ENCODE results near the gene NAA10.
A peak's percentile ranks its signal among the peaks of the same experiment; 100 is the strongest.

Gene NAA10

DNA sequence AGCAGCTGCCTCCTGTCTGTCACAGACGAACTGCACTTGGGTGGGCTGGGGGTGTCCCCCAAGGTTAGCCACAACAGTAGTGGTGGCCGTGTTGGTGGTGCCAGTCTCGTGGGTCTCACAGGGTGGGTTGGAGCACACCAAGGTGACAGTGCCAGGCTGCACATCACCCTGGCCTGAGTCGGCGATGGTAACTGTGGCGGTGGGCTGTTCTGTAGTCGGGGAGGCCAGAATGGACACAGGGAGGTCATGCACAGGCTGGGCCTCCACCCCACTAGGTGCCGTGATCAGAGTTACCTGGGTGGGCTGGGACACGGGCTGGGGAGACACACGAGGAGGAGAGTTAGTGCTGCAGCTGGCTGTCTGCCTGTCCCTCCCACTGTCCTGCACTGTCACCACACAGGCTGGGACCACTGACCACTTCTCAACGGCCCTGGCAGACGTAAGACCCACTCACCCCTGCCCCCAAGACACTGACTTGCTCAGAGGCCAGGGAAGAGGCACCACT lies 20.4 kb upstream of the NAA10 start:
- TF ChIP-seq, protein P1, sequence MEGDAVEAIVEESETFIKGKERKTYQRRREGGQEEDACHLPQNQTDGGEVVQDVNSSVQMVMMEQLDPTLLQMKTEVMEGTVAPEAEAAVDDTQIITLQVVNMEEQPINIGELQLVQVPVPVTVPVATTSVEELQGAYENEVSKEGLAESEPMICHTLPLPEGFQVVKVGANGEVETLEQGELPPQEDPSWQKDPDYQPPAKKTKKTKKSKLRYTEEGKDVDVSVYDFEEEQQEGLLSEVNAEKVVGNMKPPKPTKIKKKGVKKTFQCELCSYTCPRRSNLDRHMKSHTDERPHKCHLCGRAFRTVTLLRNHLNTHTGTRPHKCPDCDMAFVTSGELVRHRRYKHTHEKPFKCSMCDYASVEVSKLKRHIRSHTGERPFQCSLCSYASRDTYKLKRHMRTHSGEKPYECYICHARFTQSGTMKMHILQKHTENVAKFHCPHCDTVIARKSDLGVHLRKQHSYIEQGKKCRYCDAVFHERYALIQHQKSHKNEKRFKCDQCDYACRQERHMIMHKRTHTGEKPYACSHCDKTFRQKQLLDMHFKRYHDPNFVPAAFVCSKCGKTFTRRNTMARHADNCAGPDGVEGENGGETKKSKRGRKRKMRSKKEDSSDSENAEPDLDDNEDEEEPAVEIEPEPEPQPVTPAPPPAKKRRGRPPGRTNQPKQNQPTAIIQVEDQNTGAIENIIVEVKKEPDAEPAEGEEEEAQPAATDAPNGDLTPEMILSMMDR (IDR thresholded peaks at IDR 0.05; ENCODE audit: extremely low read depth, insufficient read depth, missing control alignments) = no peak
- no peak for DNase-seq (ENCODE audit: low spot score)
- in situ Hi-C loops (cut with MboI; ENCODE audit: low pct_unique_long_range_greater_than_20kb, low sequenced_read_pairs, unreplicated experiment) = no loop called here

DNA sequence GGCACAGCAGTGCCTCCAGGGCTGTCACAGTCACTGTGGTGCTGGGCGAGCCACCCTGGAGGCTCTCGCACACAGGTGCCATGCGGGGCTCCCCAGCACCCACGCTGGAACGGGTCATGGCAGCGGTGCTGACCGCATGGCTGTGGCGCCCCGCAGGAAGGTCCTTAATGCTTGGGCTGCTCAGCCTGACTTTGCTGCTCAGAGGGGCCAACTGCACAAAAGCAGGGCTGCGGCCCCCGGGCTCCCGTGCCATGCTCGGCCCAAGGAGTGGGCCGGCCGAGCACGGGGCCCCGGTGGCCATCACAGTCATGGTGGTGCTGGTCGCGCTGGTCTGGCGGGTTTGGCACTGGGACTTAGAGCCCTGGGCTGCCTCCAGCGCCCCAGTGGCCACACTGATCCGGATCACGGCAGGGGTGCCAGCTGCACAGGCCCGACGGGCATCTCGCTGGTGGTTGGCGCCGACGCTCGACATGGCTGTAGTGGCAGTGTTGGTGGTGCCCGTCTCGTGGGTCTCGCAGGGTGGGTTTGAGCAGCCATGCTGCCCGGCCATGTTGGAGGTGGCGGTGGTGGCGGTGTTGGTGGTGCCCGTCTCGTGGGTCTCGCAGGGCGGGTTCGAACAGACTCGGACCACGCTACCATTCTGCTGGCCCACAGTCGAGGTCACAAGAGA lies 19.9 kb upstream of the NAA10 start:
- in situ Hi-C loops (cut with MboI; ENCODE audit: low pct_unique_long_range_greater_than_20kb, low sequenced_read_pairs, unreplicated experiment) = no loop called here
- DNase-seq (ENCODE audit: low spot score) = no peak
- TF ChIP-seq, protein P1 (IDR thresholded peaks at IDR 0.05; ENCODE audit: extremely low read depth, insufficient read depth, missing control alignments) = no peak

DNA sequence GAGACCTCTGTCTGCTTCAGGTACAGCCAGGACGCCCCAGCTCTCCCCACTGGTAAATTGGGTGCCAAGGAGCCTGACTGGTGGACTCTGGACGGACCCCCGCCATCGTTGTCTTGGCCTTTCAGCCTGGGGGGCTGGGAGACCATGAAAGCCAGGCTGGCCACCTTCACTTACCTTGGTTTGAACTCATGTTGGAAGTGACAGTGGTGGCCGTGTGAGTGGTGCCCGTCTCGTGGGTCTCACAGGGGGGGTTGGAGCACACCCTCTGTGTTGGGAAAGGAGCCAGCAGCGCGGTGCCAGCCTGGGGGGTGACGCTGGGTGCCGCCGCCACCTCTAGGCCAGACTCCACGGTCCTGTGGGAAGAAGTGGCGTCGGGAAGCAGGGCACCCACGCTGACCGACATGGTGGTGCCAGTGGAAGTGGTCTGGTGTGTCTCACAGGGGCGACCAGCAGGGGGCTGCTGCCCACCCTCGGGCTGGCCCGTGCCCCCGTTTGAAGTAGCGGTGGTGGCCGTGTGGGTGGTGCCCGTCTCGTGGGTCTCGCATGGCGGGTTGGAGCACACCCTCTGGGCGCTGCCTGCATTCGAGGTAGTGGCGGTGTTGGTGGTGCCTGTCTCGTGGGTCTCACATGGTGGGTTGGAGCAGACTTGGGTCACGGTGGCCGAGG lies 19.2 kb upstream of the NAA10 start:
- no peak for DNase-seq (ENCODE audit: low spot score)
- in situ Hi-C loops (cut with MboI; ENCODE audit: low pct_unique_long_range_greater_than_20kb, low sequenced_read_pairs, unreplicated experiment) = no loop called here
- TF ChIP-seq, protein P1 (IDR thresholded peaks at IDR 0.05; ENCODE audit: extremely low read depth, insufficient read depth, missing control alignments) = no peak

DNA sequence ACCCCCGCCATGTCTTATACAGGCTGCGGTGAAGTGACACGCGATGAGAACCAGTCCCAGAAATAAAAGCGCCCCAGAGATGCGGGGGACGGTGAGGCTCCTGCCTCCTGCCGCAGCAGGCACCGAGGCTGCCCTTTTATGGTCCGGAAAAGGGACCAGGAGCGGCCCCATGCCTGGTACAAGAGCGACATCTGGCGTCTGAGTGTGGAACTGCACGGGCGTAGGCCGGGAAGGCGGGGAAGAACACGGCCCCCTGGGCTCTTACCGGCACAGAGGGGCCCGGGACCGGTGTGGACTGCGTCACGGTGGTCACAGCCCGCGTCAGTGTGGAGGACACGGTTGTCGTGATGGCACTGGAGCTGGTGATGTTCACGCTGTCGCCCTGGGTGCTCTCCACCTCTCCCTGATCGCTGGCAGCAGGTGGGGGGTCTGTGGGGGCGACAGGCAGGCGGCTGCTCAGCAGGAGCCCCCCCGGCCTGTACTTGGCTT lies 18.5 kb upstream of the NAA10 start:
- TF ChIP-seq, protein P1 (IDR thresholded peaks at IDR 0.05; ENCODE audit: extremely low read depth, insufficient read depth, missing control alignments) = peak; percentile 98
- in situ Hi-C loops (cut with MboI; ENCODE audit: low pct_unique_long_range_greater_than_20kb, low sequenced_read_pairs, unreplicated experiment) = no loop called here
- peak; percentile 91 for DNase-seq (ENCODE audit: low spot score)

DNA sequence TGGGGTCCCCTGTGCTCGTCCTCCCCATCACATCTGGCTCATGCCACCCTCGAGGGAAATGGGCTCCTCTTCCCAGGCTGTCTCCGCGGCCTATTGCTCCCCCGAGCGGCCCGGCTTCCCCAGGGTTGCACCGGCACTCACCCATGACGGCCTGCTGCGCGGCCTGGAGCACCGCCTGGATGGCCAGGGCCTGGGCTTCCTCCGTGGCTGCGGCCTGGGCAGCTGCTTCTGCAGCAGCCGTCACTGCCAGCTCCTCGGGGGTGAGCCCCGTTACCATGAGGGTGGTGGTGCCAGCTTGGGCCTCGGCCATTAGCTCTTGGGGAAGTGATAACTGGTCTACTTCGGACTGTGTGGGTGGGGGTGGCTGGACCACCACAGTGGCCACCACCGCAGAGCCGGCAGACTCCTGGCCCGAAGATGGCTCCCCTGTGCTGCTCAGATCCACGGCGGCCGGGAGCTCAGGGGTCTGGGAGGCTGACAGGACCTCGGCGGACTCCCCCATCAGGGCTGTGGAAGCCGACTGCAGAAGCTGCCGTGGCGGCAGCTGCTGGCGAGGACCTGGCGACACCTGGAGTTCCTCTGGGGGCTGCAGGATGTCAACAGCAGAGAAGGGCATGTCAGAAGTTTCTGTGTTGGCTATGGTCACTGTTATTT lies 17.7 kb upstream of the NAA10 start:
- TF ChIP-seq, protein P1 (IDR thresholded peaks at IDR 0.05; ENCODE audit: extremely low read depth, insufficient read depth, missing control alignments) = no peak
- in situ Hi-C loops (cut with MboI; ENCODE audit: low pct_unique_long_range_greater_than_20kb, low sequenced_read_pairs, unreplicated experiment) = no loop called here
- no peak for DNase-seq (ENCODE audit: low spot score)

DNA sequence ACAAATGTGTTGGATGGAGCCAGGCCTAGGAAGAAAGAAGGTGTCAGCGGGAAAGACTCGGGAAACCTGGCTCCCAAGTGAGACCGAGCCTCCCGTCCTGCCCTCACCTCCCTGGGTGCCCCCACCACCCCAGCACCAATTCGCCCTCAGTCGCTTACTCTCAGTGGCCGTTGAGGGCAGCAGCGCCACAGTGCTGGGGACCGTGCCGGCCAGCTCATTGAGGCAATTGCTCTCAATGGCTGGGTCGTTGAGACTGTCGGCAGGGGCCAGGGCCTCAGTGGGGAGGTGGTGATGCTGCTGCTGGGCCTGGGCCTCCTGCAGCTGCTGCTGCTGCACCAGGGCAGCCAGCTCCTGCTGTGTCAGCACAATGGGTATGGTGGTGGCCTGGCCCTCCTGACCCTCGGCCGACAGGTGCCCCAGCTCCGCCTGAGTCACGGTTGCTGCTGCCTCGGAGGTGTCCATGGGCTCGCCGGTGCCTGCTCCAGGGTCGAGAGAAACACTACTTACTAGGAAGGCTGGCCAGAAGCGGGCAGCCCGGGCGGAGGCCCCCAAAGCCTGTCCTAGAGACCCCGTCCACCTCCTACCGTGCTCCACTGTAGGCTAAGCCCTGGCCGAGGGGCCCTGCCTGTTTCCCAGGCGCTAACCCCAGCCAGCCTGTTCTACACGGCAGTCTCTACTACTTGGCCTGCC lies 17.0 kb upstream of the NAA10 start:
- TF ChIP-seq, protein P1 (IDR thresholded peaks at IDR 0.05; ENCODE audit: extremely low read depth, insufficient read depth, missing control alignments) = no peak
- in situ Hi-C loops (cut with MboI; ENCODE audit: low pct_unique_long_range_greater_than_20kb, low sequenced_read_pairs, unreplicated experiment) = no loop called here
- no peak for DNase-seq (ENCODE audit: low spot score)
